Bone marrow (tissue), 2 donors: Measurements from ENCODE around the gene TMEM132E.
"Not testable (repeated sequence)": the region's sequence is repeated elsewhere in the genome, so short reads cannot be mapped to it uniquely, and the experiment has no call there.

Source experiments
- DNase-seq, 2 donors: peaks; one replicate each; lab custom pipeline; 2025; lab: John Stamatoyannopoulos, UW

Gene TMEM132E, protein sequence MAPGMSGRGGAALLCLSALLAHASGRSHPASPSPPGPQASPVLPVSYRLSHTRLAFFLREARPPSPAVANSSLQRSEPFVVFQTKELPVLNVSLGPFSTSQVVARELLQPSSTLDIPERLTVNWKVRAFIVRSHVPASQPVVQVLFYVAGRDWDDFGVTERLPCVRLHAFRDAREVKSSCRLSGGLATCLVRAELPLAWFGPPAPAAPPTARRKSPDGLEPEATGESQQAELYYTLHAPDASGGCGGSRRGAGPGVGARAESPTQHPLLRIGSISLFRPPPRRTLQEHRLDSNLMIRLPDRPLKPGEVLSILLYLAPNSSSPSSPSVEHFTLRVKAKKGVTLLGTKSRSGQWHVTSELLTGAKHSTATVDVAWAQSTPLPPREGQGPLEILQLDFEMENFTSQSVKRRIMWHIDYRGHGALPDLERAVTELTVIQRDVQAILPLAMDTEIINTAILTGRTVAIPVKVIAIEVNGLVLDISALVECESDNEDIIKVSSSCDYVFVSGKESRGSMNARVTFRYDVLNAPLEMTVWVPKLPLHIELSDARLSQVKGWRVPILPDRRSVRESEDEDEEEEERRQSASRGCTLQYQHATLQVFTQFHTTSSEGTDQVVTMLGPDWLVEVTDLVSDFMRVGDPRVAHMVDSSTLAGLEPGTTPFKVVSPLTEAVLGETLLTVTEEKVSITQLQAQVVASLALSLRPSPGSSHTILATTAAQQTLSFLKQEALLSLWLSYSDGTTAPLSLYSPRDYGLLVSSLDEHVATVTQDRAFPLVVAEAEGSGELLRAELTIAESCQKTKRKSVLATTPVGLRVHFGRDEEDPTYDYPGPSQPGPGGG (N-terminal part only)

DNA sequence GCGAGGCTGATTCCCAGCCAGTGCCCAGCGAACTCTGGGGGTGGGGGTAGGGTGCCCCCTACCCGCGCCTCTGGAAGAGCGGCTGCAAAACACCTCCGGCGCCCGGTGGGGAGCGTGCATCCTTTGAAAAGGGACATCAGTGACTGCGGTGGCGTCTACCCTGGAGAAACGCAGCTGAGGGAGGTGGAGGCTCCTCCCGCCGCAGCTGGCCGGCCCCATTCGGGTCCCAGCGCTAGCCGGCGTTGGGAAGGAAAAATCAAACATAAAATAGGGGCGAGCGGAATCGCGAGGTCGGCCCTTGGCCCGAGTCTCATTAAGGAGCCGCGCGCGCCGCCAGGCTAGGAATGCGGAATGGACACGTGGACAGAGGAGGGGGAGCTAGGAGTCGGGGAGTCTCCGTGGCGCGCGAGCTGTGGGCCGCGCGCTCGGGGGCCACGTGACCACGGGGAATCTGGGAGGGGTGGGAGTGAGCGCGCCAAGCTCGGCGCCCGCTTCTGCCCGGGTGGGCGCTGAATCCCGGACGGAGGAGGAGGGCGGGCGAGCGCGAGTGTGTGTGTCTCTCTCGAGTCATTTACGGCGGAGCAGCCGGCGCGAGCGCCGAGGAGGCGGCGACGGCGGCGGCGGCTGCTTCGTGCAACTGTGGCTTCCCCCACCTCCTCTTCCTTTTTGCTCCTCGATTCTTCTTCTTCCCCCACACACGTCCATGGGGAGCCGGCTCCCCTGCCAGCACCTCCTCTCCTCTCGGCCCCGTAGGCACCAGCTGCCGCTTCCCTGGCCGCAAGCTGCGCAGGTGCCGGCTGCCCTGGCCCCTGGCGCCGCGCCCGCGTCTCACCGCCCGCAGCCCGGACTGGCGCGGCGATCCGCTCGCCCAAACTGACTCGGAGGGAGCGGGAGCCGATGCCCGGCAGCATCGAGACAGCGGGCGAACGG lies at the start of gene TMEM132E:
Gene TMEM132E (plus strand): TSS at position 566 of the 930 bp plus-strand sequence. CDS start 1,495 bp downstream, outside the sequence.
- no peak for DNase-seq

- DNase-seq: no peak
These were observed 48.5 kb upstream of the TMEM132E start for GRCh38 chr17:34530918-34531317.

GRCh38 chr17:34532281-34533065 lies 46.9 kb upstream of the TMEM132E start:
- DNase-seq: no peak

- DNase-seq: no peak
These were observed 45.4 kb upstream of the TMEM132E start for GRCh38 chr17:34533806-34534527.

- DNase-seq: no peak
These were observed 41.9 kb upstream of the TMEM132E start for GRCh38 chr17:34537445-34537844.

- DNase-seq: not testable (repeated sequence)
These were observed 40.8 kb upstream of the TMEM132E start for GRCh38 chr17:34538582-34538981.

- DNase-seq: no peak
These were observed 39.5 kb upstream of the TMEM132E start for GRCh38 chr17:34539881-34540280.

DNA sequence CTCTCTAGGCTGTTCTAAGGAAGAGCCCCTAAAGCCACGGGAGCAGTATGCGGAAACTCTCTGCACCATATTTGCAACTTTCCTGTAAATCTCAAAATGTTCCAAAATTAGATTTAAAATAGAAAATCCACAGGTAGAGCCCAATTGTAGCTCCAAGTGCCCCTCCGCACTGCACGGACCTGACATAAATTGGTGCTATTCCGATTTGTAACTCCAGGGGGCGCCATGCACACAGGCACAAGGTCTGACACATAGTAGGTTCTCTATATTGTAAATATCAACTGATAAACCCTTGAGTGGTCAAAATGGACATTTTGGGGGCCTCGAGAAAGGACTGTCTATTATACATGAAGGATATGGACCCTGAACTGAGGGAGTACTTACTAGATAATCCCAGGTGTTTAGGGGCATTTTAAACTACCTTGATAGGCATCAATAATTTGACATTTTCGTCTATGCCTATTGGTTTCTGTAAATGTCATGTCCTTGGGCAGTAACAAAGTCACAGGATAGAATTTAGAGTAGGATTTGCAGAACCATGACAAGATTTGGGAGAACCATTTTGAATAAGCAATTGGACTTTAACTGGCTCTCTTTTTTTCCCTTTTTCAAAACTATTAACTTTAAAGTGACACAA lies 36.6 kb upstream of the TMEM132E start:
- peak; percentile 2 to 14 for DNase-seq

- DNase-seq: no peak
These were observed 31.8 kb upstream of the TMEM132E start for GRCh38 chr17:34547453-34548063.

- DNase-seq: no peak
These were observed 29.4 kb upstream of the TMEM132E start for GRCh38 chr17:34549966-34550365.

DNA sequence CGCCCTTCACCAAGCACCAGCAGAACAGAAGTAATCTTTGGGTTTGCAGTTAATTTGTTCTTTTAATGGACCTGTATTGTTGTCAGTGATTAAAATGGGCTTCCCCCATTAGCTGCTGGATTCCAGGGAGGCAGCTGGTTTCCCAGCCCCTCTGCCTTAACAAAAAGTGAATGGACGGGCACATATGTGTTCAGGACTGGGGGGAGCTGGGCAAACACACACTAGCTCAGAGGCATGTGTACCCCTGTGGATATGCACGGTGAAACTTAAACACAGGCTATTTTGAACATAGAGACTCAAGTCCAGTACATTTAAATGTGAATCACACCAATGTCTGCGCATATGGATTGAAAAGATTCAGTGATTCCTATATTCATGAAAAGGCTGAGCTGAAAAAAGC lies 25.5 kb upstream of the TMEM132E start:
- no peak for DNase-seq

DNA sequence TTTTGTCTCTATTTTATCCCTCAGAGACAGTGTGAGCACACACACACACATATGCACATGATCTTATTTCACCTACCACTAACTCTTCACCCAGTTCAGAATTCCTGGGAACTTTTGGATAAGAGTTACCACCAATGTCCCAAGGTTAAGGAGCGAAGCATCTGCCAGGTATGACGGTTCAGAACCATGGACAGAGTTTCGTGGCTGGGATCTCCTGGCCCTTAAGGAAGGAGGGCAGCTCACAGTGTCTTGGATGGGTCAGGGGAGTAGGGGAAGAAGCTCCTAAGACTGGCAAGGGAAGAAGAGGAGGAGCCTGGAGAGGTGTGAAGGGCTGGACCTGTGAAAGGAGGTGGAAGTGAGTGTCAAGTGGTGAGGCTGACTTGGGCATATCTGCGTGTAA lies 23.0 kb upstream of the TMEM132E start:
- DNase-seq: no peak

DNA sequence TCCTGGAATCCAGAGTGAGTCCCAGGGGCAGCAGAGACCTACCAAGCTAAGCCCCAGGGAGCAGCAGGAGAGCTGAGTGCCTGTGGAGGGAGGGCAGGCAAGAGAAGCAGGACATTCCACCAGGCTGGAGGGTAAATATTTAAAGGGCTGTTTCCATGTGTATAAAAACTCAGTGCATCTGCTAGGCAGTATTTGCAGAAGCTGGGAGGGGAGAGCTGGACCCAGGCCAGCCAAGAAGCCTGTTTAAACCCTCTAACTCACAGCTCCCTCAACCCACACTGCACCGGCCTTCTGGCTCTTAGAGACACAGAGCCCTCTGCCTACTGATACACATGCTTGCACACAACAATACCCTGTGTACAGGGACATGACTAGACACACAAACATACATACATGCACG lies 22.5 kb upstream of the TMEM132E start:
- no peak for DNase-seq

DNA sequence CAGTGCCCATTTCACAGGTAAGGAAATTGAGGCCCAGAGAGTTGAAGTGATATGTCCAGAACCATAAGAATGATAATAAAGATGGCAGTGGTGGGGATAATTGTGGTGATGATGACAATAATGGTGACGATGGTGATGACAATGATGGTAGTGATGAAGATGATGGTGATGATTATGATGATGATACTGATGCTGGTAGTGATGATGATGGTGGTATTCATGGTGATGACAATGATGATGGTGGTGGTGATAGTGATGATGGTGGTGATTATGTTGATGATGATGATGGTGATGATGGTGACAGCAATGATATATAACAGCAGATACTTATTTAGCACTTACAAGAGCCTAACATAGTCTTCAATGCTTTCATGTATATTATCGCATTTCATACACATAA lies 18.1 kb upstream of the TMEM132E start:
- DNase-seq: no peak

DNA sequence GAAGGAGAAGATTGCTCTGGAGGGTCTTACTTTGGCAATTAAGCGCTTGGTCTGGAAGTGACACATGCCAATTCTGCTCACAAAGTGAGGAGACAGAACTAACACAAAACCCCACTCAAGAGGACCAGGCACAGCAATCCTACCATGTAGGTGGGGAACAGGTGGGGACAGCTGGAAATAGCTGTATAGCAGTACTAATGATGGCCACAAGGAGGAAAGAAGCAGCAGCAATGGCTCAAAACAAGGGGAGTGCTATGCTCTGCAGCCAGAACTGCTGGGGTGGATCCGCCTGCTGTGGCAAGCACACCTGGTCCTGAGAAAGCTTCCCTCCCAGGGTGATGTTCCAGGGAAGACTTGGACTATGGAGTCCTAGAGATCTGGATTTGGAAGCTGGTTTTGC lies 17.0 kb upstream of the TMEM132E start:
- DNase-seq: no peak

DNA sequence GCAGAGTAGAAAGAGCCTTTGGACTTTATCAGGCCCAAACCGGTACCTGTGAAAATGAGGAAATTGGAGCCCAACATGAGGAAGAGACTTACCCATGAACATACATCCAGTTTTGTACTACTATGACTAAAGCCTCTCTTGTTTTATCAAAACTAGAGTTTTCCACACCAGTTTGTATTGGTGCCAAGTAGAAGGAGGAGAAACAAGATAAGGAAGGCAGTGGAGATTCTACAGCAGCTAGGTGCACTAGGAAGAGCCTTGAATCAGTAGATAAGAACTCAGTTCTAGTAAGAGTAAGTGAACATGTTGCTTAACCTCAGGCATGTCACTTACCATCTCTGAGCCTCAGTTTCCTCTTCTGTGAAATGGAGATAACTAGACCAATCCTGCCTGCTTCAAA lies 13.7 kb upstream of the TMEM132E start:
- no peak for DNase-seq

DNA sequence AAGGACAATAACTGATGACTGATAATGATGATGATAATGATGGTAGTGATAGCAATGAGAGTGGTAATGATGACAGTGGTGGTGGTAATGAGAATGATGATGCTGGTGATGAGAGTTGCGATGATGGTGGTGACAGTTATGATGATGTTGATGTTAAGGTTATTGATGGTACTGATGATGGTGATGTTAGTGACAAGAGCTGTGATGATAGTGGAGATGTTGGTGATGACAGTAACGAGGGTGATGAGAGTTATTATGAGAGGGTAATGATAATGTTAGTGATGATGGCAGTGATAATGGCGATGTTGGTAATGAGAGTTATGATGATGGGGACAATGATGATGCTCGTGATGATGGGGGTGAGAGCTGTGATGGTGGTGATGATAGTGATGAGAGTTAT lies 13.2 kb upstream of the TMEM132E start:
- no peak for DNase-seq

GRCh38 chr17:34566873-34567272 lies 12.5 kb upstream of the TMEM132E start:
- no peak for DNase-seq

DNA sequence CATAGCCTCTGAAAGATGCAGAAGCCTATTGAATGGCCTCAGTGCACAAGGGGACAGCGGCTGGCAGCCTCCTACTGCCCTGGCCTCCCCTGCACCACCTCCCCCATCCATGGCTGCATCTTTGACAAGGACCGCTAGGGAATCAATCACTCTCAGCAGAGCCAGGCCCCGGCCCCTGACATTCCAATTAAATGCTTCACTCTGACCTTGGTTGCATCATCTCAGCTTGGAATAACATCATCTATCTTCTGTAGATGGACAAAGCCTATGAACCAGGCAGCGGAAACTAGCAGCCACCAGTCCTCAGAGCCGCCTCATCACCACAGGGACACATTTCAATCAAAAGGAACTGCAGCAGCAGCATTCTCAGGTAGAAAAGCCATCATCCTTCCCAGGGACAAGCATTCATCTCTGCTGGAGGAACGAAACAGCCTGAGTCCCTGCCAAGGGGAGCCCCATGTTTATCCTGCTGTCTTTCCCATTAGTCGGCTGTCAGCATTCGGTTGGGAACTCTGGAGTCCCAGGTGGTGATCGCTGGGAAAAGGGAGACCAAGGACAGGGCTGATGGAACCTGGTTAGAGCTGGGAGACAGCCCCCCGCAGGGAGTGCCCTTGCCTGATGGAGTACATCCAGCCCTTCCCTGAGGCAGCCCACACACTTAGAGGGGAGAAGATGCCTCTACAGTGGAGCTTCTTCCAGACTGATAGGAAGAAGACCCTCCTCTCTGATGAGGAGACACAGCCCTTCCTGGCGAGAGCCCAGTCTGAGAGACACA lies 11.5 kb upstream of the TMEM132E start:
- no peak for DNase-seq
